Embryonic facial prominence (tissue), 1 donor: ENCODE results near the gene CCDC85C.

Experiments
- DNase-seq: peaks from one replicate; pipeline ENCODE4 v3.0.0-alpha.2; 2016; ENCODE audit errors: extremely low spot score

Gene CCDC85C

DNA sequence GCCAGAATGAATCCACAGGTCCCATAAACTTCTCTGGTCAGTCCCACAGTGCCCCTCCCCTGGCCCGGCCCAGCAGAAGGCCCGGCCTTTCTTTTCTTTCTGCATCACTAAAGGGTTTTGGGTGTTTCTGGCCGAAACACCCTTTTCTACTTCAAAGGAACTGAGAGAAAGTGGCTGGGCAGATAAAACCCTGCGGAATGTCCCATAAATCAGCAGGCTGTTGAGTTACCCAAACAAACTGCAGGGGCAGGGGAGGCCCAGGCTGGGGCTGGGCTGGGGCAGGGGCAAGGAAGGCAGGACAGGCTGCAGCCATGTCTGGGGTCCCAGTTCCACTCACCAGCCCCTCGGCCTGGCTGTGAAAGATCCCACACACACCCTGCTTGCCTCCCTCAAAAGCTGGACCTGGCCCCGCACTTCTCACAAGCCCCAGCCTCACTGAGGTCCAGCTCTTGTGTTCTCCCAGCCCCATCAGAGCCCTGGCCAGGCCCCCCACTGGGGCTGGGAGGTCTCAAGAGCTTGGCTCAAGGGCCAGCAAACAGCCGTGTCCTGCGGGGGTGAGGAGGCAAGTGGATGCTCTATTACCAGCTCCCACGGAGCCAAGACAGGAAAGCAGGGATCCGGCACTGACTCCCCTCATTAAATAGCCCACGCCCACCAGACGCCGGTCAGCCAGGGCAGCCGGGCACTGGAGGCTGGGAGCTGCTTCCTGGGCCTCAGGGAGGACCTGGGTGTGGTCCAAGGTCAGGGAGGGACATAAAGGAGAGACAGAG, 80.9 kb downstream of the CCDC85C start:
- DNase-seq = no peak

GRCh38 chr14:99522457-99522891, 81.5 kb downstream of the CCDC85C start:
- no peak for DNase-seq

- DNase-seq = no peak
Measured at GRCh38 chr14:99522025-99522401, 82.0 kb downstream of the CCDC85C start.

DNA sequence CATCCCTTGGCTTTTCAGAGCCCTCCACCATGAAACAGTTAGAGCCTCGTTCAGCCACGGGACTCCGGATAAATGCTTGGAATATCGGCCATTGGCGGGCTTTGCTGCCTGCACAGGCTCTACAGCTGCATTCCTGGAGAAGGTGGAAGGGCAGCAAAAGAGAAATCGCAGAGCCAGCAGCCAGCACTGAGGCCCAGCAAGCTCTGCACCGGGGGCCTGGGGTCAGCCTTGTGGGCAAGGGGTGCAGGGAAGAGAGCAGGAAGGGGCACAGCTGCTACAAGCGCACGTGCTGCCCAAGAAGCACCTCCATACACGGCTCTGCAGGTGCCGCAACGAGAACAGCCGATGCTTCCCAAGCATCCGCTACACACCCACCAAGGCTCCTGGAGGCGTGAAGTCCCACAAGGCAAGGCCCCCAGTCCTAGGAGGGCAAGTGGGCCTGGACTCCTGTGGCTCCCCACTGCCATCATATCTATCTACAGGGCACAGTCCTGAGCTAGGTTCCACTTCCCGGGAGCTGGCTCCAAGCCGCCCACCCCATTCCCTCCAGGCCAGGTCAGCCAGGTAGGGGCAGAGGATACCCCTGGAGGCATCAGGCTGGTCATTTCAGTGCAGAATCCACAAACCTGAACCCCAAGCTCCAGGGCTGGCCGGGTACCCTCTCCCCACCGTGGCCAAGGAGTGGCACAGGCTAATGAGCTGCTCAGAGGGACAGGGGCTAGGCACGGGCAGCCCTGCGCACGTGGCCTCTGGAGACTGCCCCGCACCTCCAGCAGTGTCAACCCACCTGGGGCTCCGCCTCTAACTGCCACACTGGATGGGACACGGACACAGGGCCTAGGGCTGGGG, 82.6 kb downstream of the CCDC85C start:
- no peak for DNase-seq

- no peak for DNase-seq
Measured at GRCh38 chr14:99520571-99521081, 83.4 kb downstream of the CCDC85C start.

DNA sequence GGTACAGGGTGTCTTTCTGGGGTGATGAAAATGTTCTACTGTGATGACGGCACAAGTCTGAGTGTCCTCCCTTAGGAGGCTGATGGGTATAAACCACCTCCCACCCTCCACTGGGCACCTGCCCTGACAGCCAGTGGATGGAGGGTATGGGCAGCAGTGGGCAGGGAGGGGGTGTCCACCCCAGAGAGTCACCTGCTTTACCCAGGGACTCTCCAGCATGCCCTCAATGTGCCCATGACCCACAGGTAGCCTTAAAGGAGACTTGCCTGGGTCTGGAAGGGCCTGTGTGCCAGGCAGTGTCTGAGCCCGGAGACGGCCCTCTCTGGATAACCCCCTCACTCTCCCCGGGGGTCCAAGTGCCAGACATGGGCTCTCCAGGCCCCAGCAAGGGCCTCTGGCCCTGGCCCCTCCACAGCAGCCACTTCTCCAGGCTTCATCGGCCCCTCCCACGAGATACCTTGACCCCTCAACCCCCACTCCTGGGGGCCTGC, 84.0 kb downstream of the CCDC85C start:
- DNase-seq = no peak

GRCh38 chr14:99519347-99519881, 84.6 kb downstream of the CCDC85C start:
- no peak for DNase-seq

DNA sequence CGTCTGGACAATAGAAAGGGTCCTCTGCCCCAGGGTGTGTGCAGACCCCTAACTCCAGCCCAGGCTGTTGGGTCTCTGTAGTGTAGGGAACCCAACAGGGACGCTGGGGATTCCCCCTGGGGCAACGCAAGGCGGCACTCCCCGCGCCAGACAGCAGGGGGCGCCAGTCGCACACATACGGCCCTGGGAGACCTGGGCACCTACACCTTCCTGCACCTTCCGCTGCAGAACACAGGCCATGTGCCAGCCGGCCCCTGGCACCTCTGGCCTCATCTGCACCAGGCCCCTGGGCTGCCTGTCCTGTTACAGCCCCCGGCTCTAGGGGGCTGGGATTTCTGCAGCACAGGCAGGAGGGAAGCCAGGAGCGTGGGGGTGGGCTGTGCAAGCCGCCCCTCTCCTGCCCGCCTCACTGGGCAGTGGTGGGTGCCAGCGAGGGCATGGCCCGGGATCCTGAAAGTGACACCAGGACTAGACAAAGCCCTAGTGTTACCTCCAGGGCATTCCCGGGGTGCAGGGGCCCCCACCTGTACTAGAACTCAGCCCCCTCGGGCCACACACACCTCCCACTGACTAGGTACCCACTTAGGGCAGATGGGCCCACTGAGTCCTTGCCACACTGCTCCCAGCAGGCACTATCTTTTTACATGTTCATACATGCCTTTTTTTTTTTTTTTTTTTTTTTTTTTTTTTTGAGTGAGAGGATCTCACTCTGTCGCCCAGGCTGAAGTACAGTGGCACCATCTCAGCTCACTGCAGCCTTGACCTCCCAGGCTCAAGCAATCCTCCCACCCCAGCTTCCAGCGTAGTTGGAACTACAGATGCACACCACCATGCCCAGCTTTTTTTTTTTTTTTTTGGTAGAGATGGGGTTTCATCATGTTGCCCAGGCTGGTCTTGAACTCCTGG, 85.3 kb downstream of the CCDC85C start:
- DNase-seq = no peak

DNA sequence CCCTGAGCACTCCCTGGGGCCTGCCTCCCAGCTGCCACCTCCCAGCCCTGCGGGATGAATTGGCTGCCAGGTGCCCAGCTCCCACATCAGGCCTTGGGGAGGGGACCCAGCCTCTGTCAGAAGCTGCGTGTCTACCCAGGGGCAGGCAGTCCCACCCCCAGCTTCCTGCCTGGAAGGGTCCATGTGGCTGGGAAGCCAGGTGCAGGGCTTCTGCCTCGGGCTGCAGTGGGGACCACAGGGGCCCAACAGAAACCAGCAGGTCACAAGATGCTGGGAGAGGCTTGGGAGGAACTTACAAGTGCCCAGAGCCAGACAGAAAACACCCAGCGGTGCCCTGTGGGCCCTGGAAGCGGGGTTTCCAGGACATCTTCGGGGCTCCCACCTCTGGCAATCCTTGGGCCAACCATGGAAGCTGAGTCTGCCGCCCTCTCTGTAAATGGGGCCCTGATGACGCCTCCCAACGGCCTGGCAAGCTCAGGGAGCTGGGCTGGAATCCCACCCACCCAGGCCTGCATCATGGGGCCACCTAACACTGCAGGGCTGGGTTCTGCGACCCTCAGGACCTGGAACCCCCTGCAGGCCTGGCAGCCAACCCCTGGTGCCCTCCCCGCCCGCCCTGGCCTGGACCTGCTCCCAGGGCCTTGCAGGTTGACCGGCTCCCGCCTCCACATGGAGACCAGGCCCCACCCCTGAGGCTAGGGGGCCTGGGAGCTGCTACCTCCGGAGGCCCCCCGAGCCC, 86.2 kb downstream of the CCDC85C start:
- DNase-seq = no peak

DNA sequence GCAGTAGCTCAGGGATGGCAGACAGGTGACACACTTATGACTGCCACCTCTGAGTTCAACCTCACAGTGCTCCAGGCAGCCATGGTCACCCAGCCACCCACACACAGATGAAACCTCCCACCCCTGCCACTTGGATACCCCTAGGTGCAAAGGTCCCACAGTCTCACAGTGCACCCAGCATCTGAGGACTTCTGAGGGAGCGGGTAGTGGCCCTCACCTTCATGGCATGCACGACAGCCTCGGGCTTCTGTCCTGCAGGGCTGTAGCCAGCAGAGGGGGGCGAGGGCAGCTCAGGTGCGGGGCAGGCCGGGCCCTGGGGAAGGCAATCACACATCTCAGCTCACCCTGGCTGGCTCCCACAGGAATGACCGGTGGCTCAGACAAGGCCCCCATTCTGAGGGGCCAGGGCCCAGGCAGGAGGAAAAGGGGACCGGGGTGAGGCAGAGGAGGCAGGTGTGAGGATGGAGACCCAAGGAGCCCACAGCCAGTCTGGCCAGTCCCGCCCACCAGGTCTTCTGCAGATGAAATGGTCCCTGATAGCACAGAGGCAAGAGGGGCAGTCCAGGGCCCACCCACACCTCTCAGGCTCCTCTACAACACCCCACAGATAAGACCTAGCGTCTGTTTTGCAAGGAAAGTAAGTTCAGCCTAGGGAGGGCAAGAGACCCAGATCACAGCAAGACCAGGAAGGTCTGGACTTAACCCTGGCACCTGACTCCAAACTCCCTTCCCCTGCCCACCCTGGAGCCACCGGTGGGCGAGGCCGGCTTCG, 87.0 kb downstream of the CCDC85C start:
- no peak for DNase-seq

DNA sequence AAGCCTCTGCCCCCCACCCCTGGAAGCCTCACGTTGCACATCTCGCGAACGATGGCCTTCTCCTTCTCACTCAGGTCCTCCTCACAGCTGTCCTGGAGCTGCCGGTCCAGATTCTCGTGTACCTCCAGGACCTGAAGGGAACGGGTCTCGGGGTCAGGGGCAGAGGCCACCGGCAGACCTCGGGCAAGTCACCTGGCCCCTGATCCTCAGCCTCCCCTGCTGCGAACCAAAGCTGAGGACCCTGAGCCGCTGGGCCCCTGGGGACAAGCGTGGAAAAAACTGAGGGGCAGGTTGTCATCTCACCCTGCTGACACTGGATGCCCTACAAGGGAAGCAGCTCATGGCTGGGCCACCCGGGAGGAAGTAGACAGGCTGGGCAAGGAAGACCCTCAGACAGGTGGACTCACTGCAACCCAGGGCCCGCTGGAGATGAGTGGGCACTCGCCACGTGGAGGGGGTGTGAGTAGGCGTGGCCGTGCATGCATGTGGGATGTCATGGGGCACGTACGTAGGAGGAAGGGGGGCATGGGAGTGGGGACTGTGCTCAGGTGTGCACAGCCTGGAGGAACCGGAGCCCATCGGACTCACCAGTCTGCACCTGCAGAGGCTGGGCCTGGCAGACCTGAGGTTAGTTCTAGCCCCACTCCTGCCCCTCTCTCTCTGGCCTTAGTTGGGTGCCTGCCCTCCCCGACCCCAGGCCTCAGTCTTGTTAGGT, 87.7 kb downstream of the CCDC85C start:
- no peak for DNase-seq

DNA sequence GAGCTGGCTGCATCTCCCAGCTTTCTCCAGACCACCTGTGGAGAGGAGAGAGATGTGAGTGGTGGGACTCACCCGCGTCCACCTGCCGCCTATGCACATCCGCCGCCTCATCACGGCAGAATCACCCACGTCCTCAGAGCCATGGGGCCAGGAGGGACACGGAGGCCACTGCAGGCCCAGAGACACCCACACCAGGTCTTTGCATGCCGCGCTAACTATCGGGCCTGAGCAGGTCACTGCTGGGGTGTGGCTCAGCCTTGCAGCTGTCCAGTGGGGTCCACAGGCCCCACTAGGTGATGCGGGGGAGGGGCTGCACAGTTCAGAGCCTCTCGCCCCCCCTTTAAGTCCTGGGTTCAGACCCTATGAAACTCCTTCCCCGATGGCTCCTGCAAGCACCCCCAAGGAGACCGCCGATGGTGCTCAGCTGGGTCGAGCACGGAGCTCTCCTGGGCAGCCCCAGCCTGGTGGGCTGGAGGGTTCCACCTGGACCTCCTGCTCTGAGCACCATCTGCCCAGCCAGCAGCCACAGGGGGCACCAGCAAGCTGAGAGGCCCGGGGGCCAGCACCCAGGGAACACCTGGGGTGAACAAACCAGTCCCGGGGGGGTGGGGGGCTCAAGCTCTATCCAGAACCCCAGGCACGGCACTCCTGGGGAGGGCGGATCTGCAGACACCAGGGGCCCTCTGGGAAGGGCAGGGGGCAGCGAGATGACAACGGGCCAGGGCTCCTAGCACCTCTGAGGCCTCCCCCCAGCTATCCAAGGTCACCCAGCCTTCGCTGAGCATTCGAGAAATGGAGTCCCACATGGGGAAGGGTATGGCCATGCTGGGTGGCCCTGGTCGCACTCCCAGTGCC, 88.5 kb downstream of the CCDC85C start:
- DNase-seq = no peak

DNA sequence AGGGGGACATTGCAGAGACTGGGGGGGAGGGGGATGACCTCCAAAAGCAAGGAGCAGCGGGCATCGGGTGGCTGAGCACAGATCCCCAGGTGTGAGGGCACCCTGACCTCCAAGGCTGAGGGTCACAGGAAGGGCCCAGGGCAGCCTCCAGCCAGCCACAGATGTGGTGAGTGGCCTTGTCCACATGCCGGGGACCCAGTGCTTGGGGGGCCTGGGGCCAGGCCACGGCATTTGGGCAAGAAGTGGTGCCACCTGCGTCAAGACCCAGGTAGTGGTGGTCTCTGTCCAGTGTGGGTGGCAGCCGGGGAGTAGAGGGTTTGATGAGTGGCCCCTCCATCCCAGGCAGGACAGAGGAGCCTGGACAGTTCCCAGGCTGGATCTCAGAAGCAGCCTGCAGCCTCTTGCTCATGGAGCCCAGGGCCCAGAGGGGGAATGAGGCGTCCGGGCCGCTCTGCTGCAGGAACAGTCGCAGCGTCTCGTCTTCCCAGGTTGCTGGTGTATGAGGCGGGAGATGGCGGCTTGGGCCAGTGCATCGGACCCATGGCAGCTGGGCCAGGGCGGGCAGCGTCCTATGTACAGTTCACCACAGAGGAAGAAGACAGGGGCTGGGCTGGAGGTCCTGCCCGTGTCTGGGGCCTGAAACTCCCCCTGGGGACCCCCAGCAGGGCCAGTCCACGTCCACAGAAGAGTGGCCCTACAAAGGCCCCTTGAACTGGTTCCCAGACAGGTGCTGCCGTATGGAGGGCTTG, 89.3 kb downstream of the CCDC85C start:
- DNase-seq = no peak

DNA sequence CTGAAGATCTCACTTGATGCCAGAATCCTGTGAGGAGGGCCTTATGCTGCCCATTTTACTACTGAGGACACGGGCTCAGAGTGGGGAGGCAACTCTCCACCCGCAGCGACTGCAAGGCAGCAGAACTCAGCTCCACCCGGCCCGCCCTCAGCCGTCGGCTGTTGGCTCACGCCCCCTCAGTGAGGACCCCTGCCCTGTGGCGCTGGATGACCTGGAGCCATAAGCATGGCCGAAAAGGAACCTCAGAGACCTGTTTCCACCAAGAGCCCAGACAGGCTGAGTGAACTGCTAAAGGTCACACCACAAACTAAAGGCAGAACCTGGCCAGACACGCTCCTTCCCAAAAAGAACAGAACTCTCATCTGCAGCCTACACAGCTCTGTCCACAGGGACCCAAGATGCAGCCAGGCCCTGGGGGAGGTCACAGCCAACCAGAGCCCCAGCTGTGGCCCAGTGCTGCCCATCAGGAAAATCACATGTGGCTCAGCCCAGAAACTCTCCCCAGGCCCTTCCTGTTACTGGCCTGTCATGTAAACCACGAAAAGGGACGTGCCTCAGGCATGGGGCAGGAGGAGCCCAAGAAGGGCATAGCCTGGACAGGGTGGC, 90.0 kb downstream of the CCDC85C start:
- DNase-seq = no peak

- DNase-seq = no peak
Measured at GRCh38 chr14:99513183-99513694, 90.8 kb downstream of the CCDC85C start.

- DNase-seq = no peak
Measured at GRCh38 chr14:99512571-99513182, 91.3 kb downstream of the CCDC85C start.

DNA sequence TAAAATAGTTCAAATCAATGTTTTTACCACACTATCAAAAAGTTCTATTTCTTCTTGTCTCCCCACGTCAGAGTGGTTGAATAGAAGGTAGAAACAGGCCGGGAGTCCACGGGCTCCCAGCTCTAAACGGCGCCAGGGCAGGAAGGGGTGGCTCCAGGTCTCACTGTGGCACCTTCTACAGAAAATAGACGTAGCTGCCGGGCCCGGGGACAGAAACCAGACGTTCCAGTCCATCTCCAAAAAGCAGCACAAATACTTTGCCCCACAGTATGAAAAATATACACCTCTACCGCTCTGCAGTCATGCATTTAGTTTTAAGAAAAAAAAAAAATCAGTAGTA, 91.9 kb downstream of the CCDC85C start:
- DNase-seq = no peak
